ENCODE results near the gene COLGALT1.

COLGALT1 gene

DNA sequence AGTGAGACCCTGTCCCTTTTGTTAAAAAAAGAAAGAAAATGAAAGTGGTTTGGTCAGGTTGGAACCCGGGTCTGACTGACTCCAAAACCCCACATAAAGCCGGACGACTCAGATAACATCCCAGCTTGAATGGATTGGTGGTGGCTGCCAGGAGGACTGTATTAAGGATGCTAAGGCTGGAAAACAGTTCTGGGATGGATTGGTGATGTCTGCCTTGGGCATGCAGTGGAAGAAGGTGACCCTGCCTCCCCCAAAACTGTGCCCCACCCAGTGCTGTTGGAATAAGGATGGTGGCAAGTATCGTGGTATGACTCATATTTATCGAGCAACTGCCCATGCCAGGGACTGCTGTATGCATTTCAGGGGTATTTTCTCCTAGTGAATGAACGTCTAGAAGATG, 18.5 kb upstream of the COLGALT1 start:
- Histone ChIP-seq H3K27me3 (ENCODE audit: insufficient read depth, low read depth, severe bottlenecking) (no peaks in the 10 kb centered on the region), H3K4me3 (ENCODE audit: low read depth, low read length) (no peak overlapping the region), H3K27ac (no peak overlapping the region), H3K36me3 (no peaks in the 10 kb centered on the region), H3K9me3 (ENCODE audit: severe bottlenecking) (peaks cover 5% of the 10 kb centered on the region)
- TF ChIP-seq, protein P1, sequence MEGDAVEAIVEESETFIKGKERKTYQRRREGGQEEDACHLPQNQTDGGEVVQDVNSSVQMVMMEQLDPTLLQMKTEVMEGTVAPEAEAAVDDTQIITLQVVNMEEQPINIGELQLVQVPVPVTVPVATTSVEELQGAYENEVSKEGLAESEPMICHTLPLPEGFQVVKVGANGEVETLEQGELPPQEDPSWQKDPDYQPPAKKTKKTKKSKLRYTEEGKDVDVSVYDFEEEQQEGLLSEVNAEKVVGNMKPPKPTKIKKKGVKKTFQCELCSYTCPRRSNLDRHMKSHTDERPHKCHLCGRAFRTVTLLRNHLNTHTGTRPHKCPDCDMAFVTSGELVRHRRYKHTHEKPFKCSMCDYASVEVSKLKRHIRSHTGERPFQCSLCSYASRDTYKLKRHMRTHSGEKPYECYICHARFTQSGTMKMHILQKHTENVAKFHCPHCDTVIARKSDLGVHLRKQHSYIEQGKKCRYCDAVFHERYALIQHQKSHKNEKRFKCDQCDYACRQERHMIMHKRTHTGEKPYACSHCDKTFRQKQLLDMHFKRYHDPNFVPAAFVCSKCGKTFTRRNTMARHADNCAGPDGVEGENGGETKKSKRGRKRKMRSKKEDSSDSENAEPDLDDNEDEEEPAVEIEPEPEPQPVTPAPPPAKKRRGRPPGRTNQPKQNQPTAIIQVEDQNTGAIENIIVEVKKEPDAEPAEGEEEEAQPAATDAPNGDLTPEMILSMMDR (IDR thresholded peaks at IDR 0.05; ENCODE audit: low read depth, low read length): no peak
- no peak for DNase-seq

DNA sequence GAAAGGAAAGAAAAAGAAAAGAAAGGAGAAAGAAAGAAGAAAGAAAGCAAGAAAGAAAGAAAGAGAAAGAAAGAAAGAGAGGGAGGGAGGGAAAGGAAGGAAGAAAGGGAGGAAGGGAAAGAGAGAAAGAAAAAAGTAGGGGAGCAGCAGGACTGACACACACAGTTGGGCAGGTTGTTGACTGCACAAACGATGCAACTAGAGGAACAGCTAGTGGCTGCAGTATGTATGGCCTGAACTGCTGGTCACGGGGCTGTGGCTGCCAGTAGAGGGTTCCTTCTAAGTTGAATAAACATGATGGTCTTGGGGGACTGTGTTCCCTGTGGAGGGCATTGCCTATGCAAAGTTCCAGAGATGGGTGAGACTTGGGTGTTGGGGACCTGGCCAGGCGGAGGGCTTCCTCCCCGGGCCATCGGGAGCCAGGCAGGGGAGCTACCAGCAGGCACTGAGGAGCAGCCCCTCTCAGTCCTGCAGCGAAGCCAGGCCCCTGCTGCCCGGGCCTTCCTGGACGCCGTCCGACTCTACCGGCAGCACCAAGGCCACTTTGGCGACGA, 16.7 kb upstream of the COLGALT1 start:
- H3K27me3 ChIP-seq (ENCODE audit: insufficient read depth, low read depth, severe bottlenecking): no peaks in the 10 kb centered on the region
- peak; percentile 28 for DNase-seq
- TF ChIP-seq, protein P1 (IDR thresholded peaks at IDR 0.05; ENCODE audit: low read depth, low read length): no peak
- H3K9me3 ChIP-seq (ENCODE audit: severe bottlenecking): peaks cover 5% of the 10 kb centered on the region
- H3K4me3 ChIP-seq (ENCODE audit: low read depth, low read length): peak overlapping the region; percentile 52
- H3K27ac ChIP-seq: peak overlapping the region; percentile 58
- H3K36me3 ChIP-seq: no peaks in the 10 kb centered on the region

DNA sequence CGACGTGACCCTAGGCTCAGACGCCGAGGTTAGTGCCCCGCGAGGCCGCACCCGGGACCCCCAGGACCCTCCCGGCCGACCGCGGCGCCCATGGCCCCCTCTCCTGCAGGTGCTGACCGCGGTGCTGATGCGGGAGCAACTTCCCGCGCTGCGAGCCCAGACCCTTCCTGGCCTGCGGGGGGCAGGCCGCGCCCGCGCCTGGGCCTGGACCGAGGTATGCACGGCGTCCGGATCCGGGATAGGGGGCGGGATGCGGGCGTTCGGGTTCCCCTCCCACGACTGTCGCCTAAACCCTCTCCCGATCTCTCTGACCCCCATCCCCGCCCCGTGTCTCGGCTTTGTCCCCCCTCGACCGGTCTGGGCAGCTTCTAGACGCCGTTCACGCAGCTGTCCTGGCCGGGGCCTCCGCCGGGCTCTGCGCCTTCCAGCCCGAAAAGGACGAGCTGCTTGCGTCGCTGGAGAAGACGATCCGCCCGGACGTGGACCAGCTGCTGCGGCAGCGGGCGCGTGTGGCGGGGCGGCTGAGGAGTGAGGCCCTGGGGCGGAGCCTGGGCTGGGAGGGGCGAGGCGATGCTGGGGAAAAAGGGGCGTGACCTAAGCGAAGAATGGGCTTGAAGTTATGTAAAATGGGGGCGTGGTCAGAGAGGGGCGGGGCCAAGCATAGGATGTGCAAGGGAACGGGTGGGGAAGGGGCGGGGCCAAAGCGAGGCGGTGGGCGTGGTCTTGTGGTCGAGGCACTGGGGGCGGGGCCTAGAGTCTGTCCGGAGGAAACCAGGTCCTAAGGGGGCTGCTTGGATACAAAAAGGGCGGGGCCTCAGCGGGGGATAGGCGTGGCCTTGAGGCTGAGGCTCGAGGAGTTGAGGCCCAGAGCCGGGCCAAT, 16.0 kb upstream of the COLGALT1 start:
- no peaks in the 10 kb centered on the region for H3K36me3 ChIP-seq
- TF ChIP-seq, protein P1 (IDR thresholded peaks at IDR 0.05; ENCODE audit: low read depth, low read length): peak; percentile 32; the same call in 1 of the 2 replicates
- peak; percentile 99 for DNase-seq
- peak overlapping the region; percentile 52 for H3K4me3 ChIP-seq (ENCODE audit: low read depth, low read length)
- peak overlapping the region; percentile 58 for H3K27ac ChIP-seq
- peaks cover 5% of the 10 kb centered on the region for H3K9me3 ChIP-seq (ENCODE audit: severe bottlenecking)
- H3K27me3 ChIP-seq (ENCODE audit: insufficient read depth, low read depth, severe bottlenecking): no peaks in the 10 kb centered on the region

DNA sequence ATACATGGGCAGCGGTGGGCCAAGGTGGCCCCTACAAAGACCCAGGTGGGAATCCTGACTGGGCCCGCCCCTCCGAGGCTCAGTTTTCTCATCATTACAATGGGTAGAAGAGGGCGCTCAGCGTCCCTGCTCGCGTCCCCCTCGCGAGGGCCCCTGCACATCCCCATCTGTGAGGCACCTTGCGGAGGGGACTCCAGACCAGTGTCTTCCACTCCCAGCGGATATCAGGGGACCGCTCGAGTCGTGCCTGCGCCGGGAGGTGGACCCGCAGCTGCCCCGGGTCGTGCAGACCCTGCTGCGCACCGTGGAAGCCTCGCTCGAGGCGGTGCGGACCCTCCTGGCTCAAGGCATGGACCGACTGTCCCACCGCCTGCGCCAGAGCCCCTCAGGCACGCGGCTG, 15.3 kb upstream of the COLGALT1 start:
- TF ChIP-seq, protein P1 (IDR thresholded peaks at IDR 0.05; ENCODE audit: low read depth, low read length): no peak

DNA sequence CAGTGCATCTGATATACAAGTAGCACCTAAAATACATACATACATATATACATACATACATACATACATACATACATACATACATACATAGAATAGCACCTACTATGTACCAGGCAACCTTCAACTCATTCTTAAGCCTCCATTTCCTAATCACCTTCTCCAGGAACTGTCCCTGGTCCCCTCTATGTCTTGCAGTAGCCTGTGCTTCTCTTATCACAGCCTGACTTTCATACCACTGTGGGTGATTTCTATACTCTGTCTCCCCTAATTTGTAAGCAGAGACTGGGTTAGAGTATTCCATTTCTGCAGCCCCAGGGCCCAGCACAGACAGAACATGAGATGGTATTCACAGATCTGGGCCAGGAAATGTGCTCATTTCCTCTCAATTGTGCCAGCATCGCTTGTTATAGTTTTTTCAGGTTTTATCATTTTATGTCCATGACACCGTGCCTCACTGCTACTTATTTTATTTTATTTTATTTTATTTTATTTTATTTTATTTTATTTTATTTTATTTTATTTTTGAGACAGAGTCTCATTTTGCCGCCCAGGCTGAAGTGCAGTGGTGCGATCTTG, 14.2 kb upstream of the COLGALT1 start:
- TF ChIP-seq, protein P1 (IDR thresholded peaks at IDR 0.05; ENCODE audit: low read depth, low read length): no peak
- DNase-seq: no peak
- Histone ChIP-seq H3K9me3 (ENCODE audit: severe bottlenecking) (peaks cover 5% of the 10 kb centered on the region), H3K27me3 (ENCODE audit: insufficient read depth, low read depth, severe bottlenecking) (no peaks in the 10 kb centered on the region), H3K27ac (no peak overlapping the region), H3K4me3 (ENCODE audit: low read depth, low read length) (no peak overlapping the region), H3K36me3 (no peaks in the 10 kb centered on the region)

More for the DNA sequence above, 15.3 kb upstream of the COLGALT1 start:
- no peak for DNase-seq
- H3K4me3 ChIP-seq (ENCODE audit: low read depth, low read length): no peak overlapping the region
- H3K36me3 ChIP-seq: no peaks in the 10 kb centered on the region
- no peaks in the 10 kb centered on the region for H3K27me3 ChIP-seq (ENCODE audit: insufficient read depth, low read depth, severe bottlenecking)
- no peak overlapping the region for H3K27ac ChIP-seq
- peaks cover 5% of the 10 kb centered on the region for H3K9me3 ChIP-seq (ENCODE audit: severe bottlenecking)

All from WERI-Rb-1 (cell line).